Spleen (tissue), 7 donors: Measurements from ENCODE around the gene TMEM219.
"Not testable (repeated sequence)": the region's sequence is repeated elsewhere in the genome, so short reads cannot be mapped to it uniquely, and the experiment has no call there.

Experiments used
- CTCF ChIP-seq, 11 experiments: fragments of 200-600 bp in 7 of 11; fragments of 450-650 bp in 4 of 11; sonication (generic) in 4 of 11; IDR thresholded peaks in 8 of 11; conservative IDR thresholded peaks in 3 of 11; 1 replicate in 7 of 11; 2 replicates in 4 of 11; pipeline versions ENCODE4 v1.4.0 to v1.8.0; 2016 to 2021; ENCODE audit warnings: antibody characterized with exemption in 11 of 11, inconsistent platforms in 4 of 11, mild to moderate bottlenecking in 1 of 11
- POLR2AphosphoS5 ChIP-seq, 3 donors: sonication (generic); formaldehyde crosslinking; IDR thresholded peaks; one replicate each; pipeline ENCODE4 v1.5.1; 2017; ENCODE audit warnings: antibody characterized with exemption in 3 of 3
- donor health status: DM: no; HTN: no; CAD: no; lungs with moderate emphysema.
- donor health status: DM: no; HTN: no; CAD: no.
- donor health status: DM: no; HTN: no; CAD: no.

GRCh38 chr16:30017937-30018336, 56.1 kb downstream of the TMEM219 start:
- TF ChIP-seq CTCF (IDR thresholded peaks at IDR 0.05 in 8 of 11, conservative IDR thresholded peaks at IDR 0.05 in 3 of 11); POLR2AphosphoS5 (IDR thresholded peaks at IDR 0.05): not testable (repeated sequence)
